HS-27A (cell line): Measurements from ENCODE around the gene ZNF710.
A peak's percentile ranks its signal among the peaks of the same experiment; 100 is the strongest.

Experiments used
- DNase-seq: peaks from one replicate; pipeline ENCODE4 v3.0.0-alpha.2; 2012; ENCODE audit warnings: low read depth, missing footprints

The ZNF710 gene

DNA sequence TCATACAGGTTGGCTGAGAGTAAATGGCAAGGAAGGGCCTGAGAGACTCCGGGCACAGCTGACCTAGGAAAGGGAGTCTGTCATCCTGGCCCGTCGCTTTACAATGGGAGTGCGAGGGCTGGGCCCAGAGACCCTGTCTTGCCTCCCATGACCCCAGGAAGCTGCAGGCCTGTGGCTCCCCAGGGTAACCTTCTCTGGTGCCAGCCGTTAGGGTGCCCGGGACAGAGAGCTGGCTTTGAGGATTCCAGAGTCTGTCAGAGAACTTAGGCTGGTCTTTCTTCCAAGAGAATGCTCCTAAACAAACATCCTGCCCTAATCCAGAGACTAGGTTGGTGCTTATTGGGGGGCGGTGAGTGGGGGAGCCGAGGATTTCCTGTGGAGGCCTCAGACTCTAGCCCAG is 18.5 kb downstream of the ZNF710 start:
- no peak for DNase-seq

DNA sequence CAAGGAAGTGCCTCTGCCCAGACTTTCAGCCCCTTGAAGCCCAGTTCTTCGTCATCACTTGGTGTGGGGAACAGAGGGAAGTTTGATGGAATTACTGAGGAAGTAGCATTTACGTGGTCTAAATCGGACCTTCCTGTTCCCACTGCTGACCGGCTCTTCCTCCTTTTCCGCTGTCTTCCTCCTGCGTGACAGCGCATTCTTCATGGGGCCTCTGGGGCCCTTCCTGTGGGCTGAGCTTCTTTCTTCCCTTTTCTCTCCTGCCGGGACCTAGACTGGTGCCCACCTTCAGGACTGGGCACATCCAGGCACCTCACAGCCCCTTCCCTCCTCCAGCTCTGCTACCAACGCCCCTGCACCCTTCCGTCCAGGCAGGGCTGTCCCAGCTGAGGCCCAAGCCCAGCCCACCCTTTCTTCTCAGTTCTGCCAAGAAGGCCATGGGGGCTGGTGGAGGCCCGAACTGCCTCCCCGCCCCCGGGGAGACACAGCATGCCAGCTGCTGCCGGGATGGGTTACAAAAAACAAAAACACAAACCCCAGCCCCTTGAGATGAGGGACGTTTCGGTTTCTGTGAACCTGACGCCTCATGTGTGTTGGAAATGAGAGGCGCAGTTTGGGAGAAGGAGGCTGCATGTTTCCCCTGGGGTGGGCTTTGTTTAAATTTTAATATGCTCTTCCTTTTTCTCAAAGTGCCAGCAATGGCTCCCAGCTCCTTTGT is 19.1 kb downstream of the ZNF710 start:
- DNase-seq, result no peak

DNA sequence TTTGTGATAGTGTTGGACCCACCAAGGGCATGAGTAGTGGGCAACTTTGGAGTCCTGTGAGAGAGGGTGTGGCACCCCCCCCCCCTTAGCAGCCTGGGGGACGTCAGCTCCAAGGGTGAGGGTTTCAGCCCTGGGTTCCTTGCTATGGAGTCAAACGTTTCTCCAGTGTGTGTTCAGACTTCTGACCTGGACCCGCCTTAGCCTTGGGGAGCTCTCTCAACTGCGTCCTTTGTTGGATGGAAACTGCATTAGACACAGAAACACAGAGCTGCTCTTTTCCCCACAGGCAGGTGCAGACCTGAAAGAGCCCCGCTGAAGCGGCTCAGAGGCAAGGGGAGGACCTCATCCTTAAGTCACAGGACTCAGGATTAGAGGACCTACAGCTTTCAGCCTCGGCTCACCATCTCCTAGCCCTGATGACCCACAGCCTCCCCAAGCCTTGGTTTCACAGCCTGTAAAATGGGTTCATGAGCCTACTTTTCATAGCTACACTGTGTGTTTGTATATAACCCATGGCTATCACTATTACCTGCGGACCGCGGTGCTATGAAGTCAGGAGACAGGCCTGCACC is 19.9 kb downstream of the ZNF710 start:
- DNase-seq, result no peak

DNA sequence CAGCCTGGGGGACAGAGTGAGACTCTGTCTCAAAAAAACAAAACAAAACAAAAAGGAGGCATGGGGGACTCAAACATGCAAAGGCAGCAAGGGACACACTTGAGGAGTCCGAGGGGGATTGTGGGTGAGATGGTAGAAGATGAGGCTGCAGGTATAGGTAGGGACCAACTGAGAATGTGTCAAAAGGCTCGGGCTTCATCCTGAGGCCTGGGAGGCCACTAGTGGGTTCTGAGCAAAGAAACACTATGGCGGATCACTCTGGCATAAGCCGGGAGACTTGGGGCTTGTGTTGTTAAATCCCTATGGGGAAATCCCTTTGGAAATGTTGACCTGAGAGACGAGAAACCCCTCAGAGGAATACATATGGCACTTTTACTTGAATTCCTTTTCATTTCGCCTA is 21.2 kb downstream of the ZNF710 start:
- DNase-seq, result no peak

DNA sequence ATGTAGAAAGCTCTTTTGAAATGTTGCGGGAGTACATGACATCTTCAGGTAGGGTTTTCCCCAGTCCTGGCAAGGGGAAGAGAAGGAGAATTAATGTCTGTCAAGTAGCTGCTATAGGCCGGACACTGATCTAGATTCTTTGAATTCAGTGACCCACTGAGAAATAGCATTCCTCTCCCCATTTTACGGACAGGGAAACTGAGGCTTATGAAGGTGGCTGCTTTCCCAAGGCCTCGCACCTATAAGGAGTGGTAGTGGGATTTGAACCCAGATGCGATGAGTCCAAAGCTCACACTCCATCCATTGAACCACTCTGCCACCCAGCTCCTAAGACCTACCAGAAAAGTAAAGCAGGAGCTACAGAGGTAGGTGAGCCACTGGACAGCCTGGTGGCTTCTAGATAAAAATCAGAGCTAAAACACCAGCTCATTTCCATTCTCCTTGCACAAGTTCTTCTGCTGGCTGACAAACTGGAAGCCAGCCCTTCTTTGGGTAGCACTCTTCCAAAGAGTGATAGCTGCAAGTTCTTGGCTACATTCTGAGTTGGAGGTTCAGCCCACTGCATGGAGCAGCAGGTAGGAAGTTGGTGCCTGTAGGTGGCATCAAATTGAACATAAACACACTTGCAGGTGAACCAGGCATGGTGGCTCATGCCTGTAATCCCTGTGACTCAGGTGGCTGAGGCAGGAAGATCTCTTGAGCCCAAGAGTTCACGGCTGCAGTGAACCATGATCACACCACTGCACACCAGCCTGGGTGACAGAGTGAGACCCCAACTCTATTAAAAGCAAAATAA is 22.0 kb downstream of the ZNF710 start:
- DNase-seq, result no peak

DNA sequence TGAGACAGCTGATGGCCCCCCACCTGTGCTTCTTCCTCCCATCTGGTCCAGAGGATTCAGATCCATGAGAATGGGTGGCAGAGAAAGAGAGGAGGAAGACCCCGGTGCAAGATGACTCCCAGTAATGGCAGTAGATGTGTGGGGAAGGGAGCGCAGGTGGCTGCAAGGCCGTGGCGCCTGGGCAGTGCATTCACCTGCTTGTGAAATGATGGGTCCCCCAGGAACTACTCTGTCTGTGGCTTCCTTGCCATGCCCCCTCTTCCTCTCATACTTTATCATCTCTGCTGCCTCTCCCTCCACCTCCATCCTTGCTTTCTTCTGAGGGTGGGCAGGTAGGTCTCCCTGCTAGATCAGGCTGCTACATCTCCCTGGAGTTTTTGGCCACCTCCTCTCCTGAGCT is 23.3 kb downstream of the ZNF710 start:
- DNase-seq, result no peak

DNA sequence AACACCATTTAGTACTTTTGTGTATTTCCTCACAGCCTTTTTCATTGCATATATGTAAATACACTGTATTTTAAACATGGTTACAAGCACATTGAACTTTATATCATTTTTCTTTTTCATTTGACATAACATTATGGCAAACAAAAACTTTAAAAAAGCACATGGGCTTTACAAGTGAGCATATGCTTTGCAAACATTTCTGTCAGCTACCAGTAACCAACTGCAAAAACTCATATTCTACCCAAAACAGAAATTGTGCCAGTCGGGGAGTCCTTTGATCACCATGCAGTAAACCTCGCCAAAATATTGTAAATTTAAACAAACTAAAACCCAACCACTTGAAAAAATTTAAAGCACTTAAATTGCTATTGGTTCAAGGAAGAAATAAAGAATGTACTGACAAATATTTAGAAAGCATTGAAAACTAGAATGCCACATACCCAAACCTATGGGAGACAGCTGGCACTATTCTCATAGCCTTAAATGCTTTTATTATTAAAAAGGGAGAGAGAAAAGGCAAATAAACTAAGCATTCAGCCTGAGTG is 24.4 kb downstream of the ZNF710 start:
- no peak for DNase-seq

DNA sequence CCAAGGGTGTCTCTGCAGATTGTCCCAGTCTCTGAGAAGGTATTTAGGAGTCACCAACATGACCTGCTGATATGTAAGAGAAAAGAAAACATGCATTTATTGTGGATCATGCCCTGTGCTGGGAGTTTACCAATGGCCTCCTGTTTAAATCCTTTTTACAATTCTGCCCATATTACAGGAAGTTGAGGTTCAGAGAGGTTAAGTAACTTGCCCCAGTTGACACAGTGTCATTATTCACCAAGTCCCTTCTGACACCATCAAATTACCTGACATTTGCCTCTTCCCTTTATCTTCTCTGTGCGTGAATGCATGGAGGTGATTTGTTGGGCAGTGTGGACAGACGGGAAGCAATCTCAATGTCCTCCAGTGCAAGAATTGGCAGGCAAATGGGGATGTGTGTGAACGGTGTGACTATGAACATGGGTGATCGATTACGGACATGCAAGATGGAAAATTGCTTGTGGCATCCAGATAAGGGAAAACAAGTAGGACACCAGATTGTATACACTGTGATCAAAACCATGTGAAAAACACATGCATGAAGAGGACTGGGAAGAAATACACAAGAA is 27.3 kb downstream of the ZNF710 start:
- DNase-seq, result no peak

DNA sequence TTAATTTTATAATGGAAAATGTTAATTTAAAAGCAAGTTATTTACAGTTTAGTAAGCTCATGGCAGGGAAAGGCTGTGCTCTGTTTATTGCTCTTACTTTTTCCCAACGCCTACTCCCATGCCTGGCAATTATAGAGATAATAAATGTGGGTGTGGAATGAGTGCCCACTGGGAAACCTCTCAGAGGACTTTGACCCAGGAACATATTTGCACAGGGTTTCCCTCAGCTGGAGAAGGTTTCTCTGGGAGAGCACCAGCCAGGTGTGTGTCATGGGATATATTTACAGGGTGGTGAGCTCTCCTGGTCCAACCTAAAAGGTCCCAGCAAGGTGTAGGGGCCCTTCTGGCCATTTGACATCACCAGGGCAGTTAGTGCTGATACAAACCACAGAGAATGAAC is 27.9 kb downstream of the ZNF710 start:
- DNase-seq, result no peak

DNA sequence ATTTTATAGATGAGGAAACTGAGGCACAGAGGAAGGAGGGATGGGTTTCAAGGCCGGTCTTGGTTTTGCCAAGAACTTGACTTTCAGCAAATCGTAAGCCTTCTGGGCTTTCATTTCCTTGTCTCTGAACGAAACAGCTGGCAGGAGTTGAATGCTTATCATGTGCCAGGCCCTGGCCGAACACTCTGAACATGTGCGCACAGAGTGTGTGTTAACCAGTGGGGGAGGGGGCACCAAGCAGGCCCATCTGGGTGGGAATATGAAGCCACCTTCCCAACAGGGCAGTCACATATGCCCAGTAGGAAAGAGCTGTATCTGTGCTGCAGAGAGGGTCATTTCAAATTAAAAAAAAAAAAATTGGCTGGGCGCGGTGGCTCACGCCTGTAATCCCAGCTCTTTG is 29.3 kb downstream of the ZNF710 start:
- no peak for DNase-seq

DNA sequence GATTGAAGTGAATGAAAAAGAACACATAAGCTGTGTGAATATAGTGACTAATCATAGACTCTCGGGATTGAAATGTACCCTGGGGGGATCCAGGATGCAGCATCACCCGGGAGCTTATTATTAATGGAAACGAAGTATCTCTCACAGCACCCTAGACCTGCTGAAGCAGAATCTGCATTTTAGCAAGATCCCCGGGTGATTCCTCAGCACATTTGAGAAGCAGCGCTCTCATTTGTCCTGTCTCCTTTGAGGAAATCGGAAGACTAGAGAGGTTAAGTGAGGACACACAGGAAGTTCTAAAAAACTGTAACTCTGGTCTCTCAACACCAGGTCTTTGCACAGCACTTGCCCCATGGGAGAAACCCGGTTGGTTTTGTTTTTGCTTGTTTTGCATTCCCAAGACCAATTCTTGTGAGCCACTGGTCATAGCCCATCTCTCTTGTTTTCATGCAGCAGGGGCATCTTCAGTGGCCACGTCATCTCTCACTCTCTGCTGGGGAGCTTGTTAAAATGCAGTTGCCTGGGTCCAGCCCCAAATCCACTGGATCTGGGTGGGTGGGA is 30.2 kb downstream of the ZNF710 start:
- DNase-seq, result no peak

DNA sequence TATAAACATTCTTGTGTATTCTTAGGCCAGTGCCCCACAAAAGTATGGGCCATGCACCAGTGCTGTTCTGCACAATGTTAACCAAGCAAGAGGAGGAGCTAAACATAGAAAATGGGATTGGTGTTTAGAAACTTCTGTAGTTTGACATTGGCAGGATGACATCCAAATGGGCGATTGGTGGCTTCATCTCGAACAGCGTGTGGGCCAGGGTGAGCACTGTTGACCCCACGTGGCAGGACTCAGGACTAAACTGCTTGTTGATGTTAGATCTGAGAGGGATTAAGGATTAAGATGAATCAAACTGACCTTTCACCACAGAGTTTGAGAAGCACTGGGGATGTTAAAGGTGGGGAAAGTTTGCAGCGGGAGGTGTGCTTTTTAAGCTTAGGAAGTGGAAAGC is 31.9 kb downstream of the ZNF710 start:
- DNase-seq, result no peak

DNA sequence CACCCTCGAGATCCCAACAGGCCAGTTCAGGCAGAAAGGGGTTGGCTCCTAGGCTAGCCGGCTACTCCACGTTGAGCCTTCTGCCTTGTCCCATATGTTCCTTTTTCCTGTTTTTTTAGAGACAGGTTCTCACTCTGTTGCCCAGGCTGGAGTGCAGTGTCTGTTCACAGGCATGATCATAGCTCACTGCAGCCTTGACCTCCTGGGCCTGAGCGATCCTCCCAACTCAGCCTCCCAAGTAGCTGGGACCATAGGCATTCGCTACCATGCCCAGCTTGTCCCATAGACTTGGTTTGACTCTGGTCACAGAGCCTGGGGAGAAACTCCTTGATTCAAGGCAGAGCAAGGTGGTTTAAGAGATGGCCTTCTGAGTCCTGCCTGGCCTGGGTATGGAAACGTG is 32.3 kb downstream of the ZNF710 start:
- DNase-seq, result no peak

DNA sequence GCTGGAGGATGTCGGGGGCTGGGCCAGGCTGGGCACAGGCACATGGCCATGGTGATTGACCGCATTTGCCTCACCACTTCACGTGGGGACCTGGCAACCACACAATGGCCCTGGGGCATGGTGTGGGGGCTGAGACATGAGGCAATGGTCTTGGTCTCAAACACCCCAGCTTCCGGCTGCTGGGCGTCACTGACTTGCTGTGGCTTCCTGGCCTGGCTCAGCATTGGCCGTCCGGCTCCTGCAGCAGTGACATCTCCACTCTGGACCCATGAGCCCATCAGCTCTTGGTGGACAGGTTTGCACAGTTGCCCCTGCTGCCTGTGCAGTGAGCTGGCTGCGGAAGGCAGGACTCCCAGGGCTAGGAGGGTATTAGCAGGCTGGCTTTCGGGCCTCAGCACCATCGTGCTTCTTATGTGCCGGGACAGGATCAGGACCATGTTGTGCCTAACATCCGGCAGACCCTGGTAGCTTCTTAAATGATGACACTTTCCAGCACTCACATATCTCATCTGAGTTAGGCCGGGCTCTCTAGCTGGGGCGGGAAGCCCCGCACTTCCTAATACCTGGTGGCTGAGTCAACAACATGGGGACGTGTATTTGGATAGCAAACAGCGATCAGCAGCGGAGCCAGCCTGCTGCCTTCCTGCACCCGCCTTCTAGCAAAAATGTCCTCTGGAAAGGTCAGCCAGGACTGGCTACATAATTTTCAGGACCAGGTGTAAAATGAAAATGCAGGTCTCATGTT is 34.1 kb downstream of the ZNF710 start:
- DNase-seq, result no peak

DNA sequence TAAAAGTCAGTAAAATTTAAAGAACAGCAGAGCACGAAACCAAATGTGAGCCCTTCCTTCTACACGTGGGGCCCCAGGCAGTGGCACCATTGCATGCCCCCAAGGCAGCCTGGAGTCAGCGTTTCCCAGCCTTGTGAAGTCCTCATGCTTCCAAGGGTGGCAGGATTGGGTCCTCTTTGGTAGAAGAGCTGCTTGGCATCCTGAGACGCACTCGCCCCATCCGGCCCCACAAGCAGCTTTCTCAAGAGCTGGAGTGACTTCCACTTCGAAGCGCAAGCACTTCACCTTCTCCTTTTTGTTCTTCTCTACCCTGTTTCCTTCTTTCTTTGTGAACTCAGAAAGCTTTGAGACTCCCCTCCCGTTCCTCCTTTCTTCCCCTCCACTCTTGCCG is 34.7 kb downstream of the ZNF710 start:
- DNase-seq, result no peak

DNA sequence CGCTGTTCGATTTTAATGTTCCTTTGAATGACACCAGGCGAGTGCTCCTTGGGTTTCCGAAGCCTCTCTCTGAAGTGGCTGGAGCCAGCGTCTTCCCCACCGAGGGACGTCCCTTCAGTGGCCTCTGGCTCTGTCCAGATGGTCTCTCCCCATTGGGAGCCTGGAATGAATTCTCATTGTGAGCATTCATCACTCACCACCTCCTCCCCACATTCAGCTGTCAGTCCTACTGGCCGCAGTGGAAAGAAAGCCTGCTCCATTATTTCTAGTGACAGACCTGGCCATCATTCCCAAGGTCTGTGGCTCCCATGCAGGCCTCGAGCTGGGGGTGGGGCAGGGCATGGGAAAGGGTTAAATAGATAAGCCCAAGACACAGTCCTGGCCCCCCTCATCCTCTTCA is 35.2 kb downstream of the ZNF710 start:
- no peak for DNase-seq

DNA sequence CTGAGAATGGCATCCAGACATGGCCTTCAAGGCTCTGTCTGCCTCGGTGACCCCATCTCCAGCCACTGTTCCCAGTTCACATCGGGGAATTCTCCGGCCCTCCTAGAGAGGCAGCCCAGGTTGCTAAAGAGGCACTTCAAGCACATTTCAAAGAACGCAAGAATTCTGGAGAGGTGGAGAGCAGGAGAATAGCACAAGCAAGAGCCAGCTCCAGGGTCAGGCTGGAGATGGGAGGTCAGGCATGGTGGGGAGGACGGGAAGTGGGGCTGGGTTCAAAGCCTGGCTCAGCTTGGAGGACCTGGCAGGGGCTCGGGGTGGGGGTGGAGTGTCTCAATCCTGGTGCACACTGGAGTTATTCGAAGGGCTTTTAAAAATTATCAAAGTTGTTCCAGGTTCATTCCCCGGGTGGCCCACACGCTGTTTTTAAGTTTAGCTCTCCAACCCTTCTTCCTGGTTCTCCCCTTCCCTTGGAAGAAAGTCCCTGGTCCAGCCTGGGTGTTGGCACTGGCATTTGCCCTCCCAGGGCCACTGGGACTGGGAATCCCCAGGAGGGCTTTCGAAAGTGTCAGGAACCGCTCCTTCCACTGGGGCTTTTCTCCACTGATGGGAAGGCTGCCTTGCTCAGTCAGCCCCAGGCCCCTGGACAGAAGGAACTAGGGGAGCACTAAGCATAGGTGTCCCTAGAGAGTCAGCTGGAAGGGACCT is 35.8 kb downstream of the ZNF710 start:
- DNase-seq, result no peak

DNA sequence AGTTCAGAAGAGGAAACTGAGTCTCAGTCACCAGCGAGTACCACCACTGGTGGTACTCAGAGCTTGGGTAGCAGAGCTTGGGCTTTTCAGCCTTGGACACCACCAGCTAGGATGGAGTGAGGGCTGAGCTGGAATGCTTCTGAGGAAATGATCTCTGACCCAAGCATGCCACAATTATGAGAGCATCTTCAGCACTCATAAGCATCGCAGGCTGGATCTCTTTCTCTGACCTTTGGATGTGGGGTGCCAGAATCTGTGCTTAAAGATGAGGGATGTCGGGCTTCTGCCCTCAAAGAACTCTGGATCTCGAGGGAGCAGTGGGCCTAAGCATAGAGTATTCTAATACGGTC is 36.4 kb downstream of the ZNF710 start:
- DNase-seq, result peak; percentile 11

DNA sequence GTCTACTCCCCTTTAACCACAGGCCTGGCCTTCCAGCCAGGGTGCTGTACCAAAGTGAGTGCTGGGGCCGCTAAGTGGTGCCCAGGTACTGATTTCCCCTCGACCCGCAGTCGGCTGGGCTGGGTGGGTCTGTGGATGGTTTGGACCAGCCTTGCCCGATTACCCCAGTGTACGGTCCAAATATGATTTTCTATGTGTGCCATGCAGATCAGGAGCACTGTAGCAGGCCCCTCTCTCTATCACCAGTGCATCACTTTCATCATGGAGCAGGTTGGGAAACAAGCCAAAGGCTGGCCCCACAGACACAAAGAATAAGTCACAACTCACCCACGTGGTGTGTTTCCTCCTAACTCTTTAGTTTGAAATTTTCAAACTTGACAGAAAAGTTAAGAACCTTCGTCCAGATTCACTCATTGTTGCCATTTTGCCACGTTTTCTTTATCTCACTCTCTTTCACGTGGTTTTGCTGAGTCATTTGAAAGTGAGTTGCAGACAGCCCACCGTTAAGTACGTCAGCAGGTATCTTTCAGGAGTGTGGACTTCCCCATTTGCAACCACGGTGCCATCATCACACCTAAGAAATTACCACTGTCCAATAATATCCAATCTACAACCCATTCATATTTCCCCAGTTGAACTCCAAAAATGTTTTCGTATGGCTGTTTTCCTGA is 37.0 kb downstream of the ZNF710 start:
- DNase-seq, result no peak

DNA sequence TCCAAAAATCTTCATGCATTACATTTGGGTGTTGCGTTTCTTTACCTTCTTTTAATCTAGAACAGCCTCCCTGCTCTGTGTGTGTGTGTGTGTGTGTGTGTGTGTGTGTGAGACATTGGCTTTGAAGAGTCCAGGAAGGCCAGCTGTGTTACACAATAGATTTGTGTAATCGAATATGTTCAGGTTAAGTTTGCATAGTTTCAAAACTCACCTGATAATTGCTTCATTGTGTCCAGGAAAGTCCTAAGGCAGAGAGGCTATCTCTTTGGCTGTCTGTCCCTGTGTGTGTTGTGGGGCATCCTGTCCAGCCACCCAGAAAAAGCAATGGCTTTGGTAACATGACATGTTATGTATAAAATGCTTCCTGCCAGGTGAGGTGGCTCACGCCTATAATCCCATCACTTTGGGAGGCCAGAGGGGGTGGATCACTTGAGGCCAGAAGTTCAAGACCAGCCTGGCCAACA is 37.5 kb downstream of the ZNF710 start:
- DNase-seq, result no peak

DNA sequence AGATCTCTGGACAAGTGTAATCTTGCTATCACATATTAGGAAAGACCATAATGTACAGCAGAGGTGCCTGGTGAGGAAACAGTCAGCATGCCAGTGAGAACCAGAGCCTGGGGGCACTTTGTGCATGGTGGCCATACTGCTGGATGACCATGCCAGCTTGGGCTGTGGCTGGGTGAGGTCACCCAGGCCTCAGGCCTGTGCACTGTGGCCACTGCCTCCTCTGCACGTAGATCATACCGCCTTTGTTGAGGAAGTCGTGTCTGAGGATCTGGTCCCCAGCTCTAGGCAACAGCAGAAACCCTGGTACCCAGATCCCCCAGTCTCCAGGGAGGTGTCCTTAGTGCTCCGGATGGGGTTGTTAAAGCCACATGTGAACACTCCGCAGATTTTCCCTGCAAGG is 38.9 kb downstream of the ZNF710 start:
- DNase-seq, result no peak
